ENCODE results near the gene ALOX15B.

ALOX15B gene

GRCh38 chr17:8082292-8082691, 43.4 kb downstream of the ALOX15B start:
- DNase-seq: no peak

DNA sequence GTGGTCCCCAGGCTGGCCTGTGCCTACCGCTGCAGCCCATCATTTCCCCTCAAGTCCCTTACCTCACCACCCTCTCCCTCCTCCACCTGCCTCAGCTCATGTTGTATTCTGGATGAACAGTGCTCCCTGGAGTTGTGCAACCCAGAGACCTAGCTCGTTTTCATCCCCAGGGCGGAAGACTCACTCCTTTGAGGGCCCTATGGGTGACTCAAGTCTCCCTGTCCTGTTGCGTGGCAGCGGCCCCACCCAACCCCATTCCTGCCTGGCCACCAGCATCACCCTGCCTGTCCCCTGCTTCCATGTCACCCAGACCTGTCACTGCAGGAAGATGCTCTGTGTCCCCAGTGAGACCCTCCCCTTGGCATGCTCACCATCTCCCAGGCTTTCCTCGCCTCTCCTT, 45.4 kb downstream of the ALOX15B start:
- DNase-seq: no peak

DNA sequence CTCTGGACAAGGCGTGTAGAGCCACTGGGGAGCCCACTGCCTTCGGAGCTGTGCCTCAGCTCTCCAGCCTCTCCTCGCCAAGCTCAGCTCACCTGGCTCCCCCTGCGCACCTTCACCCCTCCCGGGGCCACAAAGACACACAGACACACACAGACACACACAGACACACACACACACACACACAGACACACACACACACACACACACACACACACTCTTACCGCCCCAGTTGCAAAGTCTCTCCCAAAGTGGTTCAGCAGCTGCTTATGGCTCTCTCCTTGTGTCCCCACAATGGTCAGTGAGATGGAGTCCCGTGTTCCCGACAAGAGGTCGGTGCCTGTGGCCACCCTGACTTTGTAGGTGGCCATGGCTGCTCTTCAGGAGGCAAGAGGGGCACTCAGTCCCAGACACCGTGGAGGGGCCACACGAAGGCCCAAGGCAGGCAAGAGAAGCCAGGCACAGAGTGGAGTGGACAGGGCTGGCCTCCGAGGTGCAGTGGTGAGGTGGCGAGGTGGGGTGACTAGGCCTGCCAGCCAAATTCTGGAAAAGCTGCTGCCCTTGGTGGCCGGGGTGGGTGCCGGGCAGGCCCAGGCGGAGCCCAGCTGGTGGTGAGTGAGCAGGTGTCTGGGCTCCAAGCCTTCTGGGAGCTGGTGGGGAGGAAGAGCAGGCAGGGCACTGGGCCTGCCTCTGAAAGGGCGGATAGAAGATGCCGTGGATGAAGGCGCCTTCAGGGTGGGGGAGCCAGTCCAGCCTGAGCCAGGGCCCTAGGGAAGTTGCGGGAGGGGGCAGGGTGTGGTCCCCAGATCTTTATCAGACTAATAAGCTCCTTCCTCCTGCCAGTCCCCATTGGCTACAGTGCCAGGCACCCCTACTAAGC, 48.5 kb downstream of the ALOX15B start, which contains the start of gene ALOX12B:
TSS of gene ALOX12B (minus strand) at position 642 of the 877 bp plus-strand sequence. CDS start at position 368, 274 bp downstream.
- no peak for DNase-seq

GRCh38 chr17:8087952-8088230, 49.0 kb downstream of the ALOX15B start:
- DNase-seq: no peak

GRCh38 chr17:8089728-8090127, 50.9 kb downstream of the ALOX15B start:
- DNase-seq: no peak

- no peak for DNase-seq
These were observed 52.3 kb downstream of the ALOX15B start for GRCh38 chr17:8091033-8091687.

DNA sequence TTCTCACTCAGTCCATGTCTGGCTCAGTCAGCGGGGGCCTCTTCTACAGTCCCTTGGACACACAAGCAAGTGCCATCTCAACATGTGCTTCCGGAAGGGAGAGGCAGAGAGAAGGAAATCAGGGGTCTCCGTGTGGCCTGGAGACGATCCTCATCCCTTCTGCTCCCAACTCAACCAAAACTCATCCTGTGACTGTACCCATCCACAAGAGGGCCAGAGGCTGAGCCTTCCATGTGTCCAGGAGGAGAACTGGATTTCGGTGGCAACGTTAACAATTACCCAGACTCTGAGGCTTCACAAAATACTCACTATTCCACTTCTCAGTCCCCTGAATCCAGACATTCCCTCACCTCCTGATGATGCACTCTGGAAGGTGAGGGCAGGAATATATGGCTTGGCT, 56.5 kb downstream of the ALOX15B start:
- no peak for DNase-seq

GRCh38 chr17:8096541-8096940, 57.7 kb downstream of the ALOX15B start:
- DNase-seq: no peak
